Activated CD8-positive, alpha-beta T cell treated with anti-CD3 and anti-CD28 coated beads for 36 hours (primary cell): ENCODE measurements around the gene AXIN1. TPM values are rescaled to one million over a fixed set of nuclear protein-coding genes. Genes with fewer than 3 reads are reported as not detected.
"Not testable (repeated sequence)": the region's sequence is repeated elsewhere in the genome, so short reads cannot be mapped to it uniquely, and the experiment has no call there.

ENCODE experiments used
- ATAC-seq: fragments of 200-7000 bp; cut with Tn5 transposase; one replicate; pipeline ENCODE4 v1.10.0; 2021; ENCODE audit warnings: mild to moderate bottlenecking, moderate library complexity
- CTCF ChIA-PET: fragments of 350-600 bp; sonication (Branson Sonifier 250); formaldehyde crosslinking; loops from one replicate; lab custom pipeline; 2021; ENCODE audit warnings: antibody characterized with exemption; lab: Charles Lee
- POLR2A ChIA-PET: fragments of 350-600 bp; sonication (Branson Sonifier 250); formaldehyde crosslinking; loops from one replicate; lab custom pipeline; 2021; ENCODE audit warnings: antibody characterized with exemption; lab: Charles Lee
- DNase-seq: peaks from one replicate; pipeline ENCODE4 v3.0.0-alpha.2; 2020
- H3K27ac Mint-ChIP-seq: one replicate; pipeline ENCODE4 v1.8.0; 2021; ENCODE audit warnings: mild to moderate bottlenecking, mixed read lengths
- H3K27me3 Mint-ChIP-seq: one replicate; pipeline ENCODE4 v1.8.0; 2021; ENCODE audit warnings: mixed read lengths
- H3K36me3 Mint-ChIP-seq: one replicate; pipeline ENCODE4 v1.8.0; 2021; ENCODE audit warnings: low read depth, mixed read lengths
- H3K4me1 Mint-ChIP-seq: one replicate; pipeline ENCODE4 v1.8.0; 2021; ENCODE audit warnings: low read depth, mixed read lengths
- H3K4me3 Mint-ChIP-seq: one replicate; pipeline ENCODE4 v1.8.0; 2021; ENCODE audit warnings: mild to moderate bottlenecking, moderate library complexity, mixed read lengths
- H3K9me3 Mint-ChIP-seq: one replicate; pipeline ENCODE4 v1.8.0; 2021; ENCODE audit warnings: mixed read lengths
- CTCF ChIP-seq: fragments of 200-600 bp; IDR thresholded peaks from one replicate; pipeline ENCODE4 v1.8.0; 2022; ENCODE audit warnings: antibody characterized with exemption, mild to moderate bottlenecking
- intact Hi-C: fragments of 100-400 bp; cut with micrococcal nuclease; formaldehyde crosslinking; loops from one replicate; pipeline ENCODE4 v1.10.0; 2022
- total RNA-seq, 2 experiments: library from RNA; stranded (reverse); gene quantifications; one replicate each; pipeline ENCODE4 v1.2.3, GENCODE V29; 2021

The AXIN1 gene
- total RNA-seq, 2 experiments from 2014 or later: 24.1 to 24.9 TPM

GRCh38 chr16:380762-381011, 28.2 kb upstream of the AXIN1 start:
- no peaks in the 10 kb centered on the region for H3K36me3 Mint-ChIP-seq
- ChIA-PET CTCF (no interaction called here), POLR2A (interaction anchor here (0.8 to 2.3 kb wide), 6 partner anchors 9 to 152 kb away, joined by 3 to 7 read pairs (median 4); partner anchors contain the start of gene LUC7L)
- no peaks in the 10 kb centered on the region for H3K27me3 Mint-ChIP-seq
- peaks cover 28% of the 10 kb centered on the region for H3K4me1 Mint-ChIP-seq
- intact Hi-C loops: no loop called here
- H3K9me3 Mint-ChIP-seq: no peaks in the 10 kb centered on the region
- H3K27ac Mint-ChIP-seq: no peak overlapping the region
- ATAC-seq (no peak), DNase-seq (no peak)
- no peak for TF ChIP-seq CTCF
- H3K4me3 Mint-ChIP-seq: peak overlapping the region; percentile 70

GRCh38 chr16:379961-380761, 27.6 kb upstream of the AXIN1 start:
- DNase-seq (peak; percentile 58), ATAC-seq (no peak)
- intact Hi-C loops: no loop called here
- Mint-ChIP-seq H3K27me3 (no peaks in the 10 kb centered on the region), H3K4me1 (peaks cover 28% of the 10 kb centered on the region), H3K27ac (peak overlapping the region; percentile 71), H3K9me3 (no peaks in the 10 kb centered on the region), H3K4me3 (peak overlapping the region; percentile 70), H3K36me3 (no peaks in the 10 kb centered on the region)
- ChIA-PET POLR2A (interaction anchor here (0.8 to 1.2 kb wide), 5 partner anchors 8 to 146 kb away, joined by 3 to 6 read pairs (median 4); no protein-coding TSS in a partner anchor), CTCF (no interaction called here)
- no peak for TF ChIP-seq CTCF

DNA sequence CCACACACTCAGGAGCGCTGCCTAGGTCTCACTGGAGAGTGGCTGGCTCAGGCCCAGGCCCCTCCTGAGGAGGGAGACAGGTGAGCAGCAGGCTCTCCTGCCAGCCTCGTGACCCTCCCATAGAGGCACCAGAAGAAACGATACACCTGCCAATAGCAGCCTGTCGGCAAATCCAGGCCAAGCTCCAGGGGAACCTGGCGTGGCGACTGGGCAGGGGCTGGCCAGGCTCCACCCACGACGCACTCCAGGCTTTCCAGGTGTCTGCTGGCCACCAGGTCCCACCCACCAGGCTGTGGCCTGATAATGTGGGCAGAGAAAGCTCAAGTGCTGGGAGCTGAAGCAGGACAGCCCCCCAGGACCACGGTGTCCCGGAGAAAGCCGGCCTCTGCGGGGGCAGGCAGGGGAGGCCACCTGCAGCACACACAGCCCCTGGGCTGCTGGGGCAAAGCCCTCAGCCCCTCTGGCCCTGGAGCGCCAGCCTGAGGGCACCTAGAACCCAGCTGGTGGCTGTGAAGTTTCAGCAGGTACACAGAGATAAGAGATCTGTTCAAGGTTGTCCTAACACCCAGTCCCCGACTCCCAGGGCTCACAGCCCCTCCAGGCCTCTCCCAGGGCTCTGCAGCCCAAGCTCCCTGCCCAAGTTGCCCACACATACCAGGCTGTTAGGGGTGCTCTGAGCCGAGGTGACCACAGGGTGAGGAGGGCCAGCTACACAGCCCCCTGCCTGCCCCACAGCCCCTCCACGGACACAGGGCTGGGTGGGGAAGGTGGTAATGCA, 26.8 kb upstream of the AXIN1 start:
- Mint-ChIP-seq H3K9me3 (no peaks in the 10 kb centered on the region), H3K27me3 (no peaks in the 10 kb centered on the region), H3K4me1 (peaks cover 28% of the 10 kb centered on the region), H3K36me3 (no peaks in the 10 kb centered on the region), H3K27ac (peak overlapping the region; percentile 71), H3K4me3 (peak overlapping the region; percentile 70)
- DNase-seq (no peak), ATAC-seq (no peak)
- intact Hi-C loops: no loop called here
- CTCF ChIA-PET: no interaction called here
- POLR2A ChIA-PET: interaction anchor here (0.8 kb wide), 1 partner anchor 16 kb away, joined by 4 read pairs; no protein-coding TSS in a partner anchor
- TF ChIP-seq CTCF: no peak

DNA sequence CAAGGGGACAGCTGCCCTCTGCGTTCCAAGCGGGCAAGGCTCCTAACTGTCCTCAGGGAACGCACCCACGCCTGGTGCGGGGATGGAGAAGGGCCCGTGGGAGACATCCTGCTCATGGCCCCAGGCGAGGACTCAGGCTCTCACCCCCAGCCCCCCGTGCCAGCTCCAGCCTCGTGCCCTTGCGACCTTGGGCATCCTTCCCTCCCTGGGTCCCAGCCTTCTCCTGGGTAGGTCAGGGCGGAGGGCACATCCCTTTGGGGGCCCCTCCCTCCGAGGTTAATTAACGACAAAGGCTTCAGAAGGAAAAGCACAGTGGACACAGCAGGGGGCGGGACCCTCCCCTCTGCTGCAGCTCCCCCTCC, 26.3 kb upstream of the AXIN1 start:
- Mint-ChIP-seq H3K9me3 (no peaks in the 10 kb centered on the region), H3K27ac (no peak overlapping the region), H3K4me1 (peaks cover 24% of the 10 kb centered on the region), H3K36me3 (no peaks in the 10 kb centered on the region), H3K27me3 (no peaks in the 10 kb centered on the region), H3K4me3 (no peak overlapping the region)
- intact Hi-C loops: no loop called here
- CTCF ChIA-PET: no interaction called here
- no peak for TF ChIP-seq CTCF
- POLR2A ChIA-PET: no interaction called here
- no peak for ATAC-seq
- no peak for DNase-seq

GRCh38 chr16:378113-378820, 25.7 kb upstream of the AXIN1 start:
- CTCF ChIA-PET, H3K4me3 Mint-ChIP-seq, POLR2A ChIA-PET, H3K9me3 Mint-ChIP-seq, DNase-seq, H3K27me3 Mint-ChIP-seq, ATAC-seq, intact Hi-C loops, H3K36me3 Mint-ChIP-seq, H3K27ac Mint-ChIP-seq: not testable (repeated sequence)
- peaks cover 18% of the 10 kb centered on the region for H3K4me1 Mint-ChIP-seq
